ENCODE results near the gene STIMATE.

Gene STIMATE

DNA sequence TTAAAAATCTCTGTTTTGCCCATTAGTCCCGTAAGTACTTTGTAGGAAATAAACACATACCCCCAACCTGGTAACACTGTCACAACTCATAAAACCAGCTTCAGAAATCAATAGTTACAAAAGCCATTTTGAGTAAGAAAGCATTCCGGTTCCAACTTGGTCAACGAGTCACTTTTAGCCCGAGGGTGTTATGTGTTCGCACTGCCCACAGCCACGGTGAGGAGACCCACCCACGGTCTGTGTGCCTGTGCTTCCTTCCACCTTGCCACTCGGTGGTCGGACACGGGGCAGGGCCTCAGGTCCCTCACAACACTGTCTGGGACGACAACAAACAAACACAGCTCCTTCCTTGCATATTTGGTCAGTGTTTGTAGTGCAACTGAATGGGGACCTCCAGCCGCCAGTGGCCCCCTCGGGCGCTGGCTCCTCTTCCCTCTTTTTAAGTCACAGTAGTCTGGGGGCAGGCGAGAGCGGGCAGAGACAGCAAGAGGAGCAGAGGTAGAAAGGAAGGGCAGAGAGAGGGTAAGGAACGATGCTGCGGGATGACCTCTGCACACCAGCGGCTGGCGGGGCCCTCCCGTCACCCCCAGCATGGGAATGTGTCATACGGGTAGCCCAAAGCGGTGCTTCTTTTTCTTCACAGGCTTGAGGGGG lies 57.3 kb downstream of the STIMATE start:
- TF ChIP-seq CTCF (IDR thresholded peaks at IDR 0.05; ENCODE audit: low read depth, low read length) = no peak
- no peak for TF ChIP-seq MAX (IDR thresholded peaks at IDR 0.05; ENCODE audit: low read depth, low read length)
- no peak for TF ChIP-seq POLR2A (IDR thresholded peaks at IDR 0.05; ENCODE audit: extremely low read depth, insufficient read length)
- no peak for TF ChIP-seq MYC (IDR thresholded peaks at IDR 0.05; ENCODE audit: low read depth, low read length)
- no peak overlapping the region for H3K4me3 ChIP-seq (ENCODE audit: low read depth, low read length)
- no peak for DNase-seq (ENCODE audit: low read depth)

DNA sequence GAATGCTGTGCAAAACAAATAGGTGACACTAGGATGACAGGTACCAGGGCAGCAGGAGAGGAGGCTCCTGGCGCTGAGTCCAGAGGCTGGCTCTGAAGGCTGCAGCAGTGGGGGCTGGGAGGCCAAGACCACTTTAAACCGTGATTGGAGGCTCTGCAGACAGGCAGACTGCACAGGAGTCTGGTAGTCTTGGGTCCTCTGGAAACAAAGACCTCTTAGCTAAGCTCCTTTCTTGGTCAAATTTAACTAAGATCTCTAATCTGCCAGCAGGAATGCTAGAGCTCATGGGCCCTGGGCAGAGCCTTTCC lies 58.1 kb downstream of the STIMATE start:
- TF ChIP-seq CTCF (IDR thresholded peaks at IDR 0.05; ENCODE audit: low read depth, low read length) (no peak), MAX (IDR thresholded peaks at IDR 0.05; ENCODE audit: low read depth, low read length) (no peak), POLR2A (IDR thresholded peaks at IDR 0.05; ENCODE audit: extremely low read depth, insufficient read length) (no peak), MYC (IDR thresholded peaks at IDR 0.05; ENCODE audit: low read depth, low read length) (no peak)
- no peak for DNase-seq (ENCODE audit: low read depth)
- no peak overlapping the region for H3K4me3 ChIP-seq (ENCODE audit: low read depth, low read length)

GRCh38 chr3:52838561-52839267 lies 58.6 kb downstream of the STIMATE start:
- no peak overlapping the region for H3K4me3 ChIP-seq (ENCODE audit: low read depth, low read length)
- DNase-seq (ENCODE audit: low read depth) = no peak
- TF ChIP-seq MAX (IDR thresholded peaks at IDR 0.05; ENCODE audit: low read depth, low read length) (no peak), POLR2A (IDR thresholded peaks at IDR 0.05; ENCODE audit: extremely low read depth, insufficient read length) (no peak), MYC (IDR thresholded peaks at IDR 0.05; ENCODE audit: low read depth, low read length) (no peak), CTCF (IDR thresholded peaks at IDR 0.05; ENCODE audit: low read depth, low read length) (no peak)

DNA sequence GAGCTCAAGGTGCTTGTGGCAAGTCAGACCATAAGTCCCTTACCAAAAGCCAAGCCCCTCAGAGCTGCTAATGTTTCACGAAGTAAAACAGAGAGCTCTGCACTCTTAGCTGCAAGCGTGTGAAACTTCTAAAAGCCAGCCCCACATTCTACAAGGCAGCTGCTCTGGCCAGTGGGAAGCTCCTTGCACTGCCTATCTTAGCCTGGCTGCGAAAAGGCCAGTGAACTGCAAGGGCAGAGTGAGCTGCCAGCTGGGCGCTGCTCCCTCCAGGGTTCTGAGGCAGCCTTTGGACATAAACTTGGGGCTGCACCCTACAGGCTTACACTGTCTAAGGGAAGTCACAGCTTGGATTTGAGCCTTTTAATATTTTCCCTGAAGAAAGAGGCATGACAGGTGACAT lies 60.4 kb downstream of the STIMATE start:
- TF ChIP-seq MAX (IDR thresholded peaks at IDR 0.05; ENCODE audit: low read depth, low read length) (no peak), POLR2A (IDR thresholded peaks at IDR 0.05; ENCODE audit: extremely low read depth, insufficient read length) (no peak), MYC (IDR thresholded peaks at IDR 0.05; ENCODE audit: low read depth, low read length) (no peak), CTCF (IDR thresholded peaks at IDR 0.05; ENCODE audit: low read depth, low read length) (no peak)
- no peak for DNase-seq (ENCODE audit: low read depth)
- H3K4me3 ChIP-seq (ENCODE audit: low read depth, low read length) = no peak overlapping the region

GRCh38 chr3:52836471-52836845 lies 60.9 kb downstream of the STIMATE start:
- DNase-seq (ENCODE audit: low read depth) = peak; percentile 49
- TF ChIP-seq CTCF (IDR thresholded peaks at IDR 0.05; ENCODE audit: low read depth, low read length) = no peak
- no peak for TF ChIP-seq MAX (IDR thresholded peaks at IDR 0.05; ENCODE audit: low read depth, low read length)
- no peak for TF ChIP-seq POLR2A (IDR thresholded peaks at IDR 0.05; ENCODE audit: extremely low read depth, insufficient read length)
- no peak for TF ChIP-seq MYC (IDR thresholded peaks at IDR 0.05; ENCODE audit: low read depth, low read length)
- no peak overlapping the region for H3K4me3 ChIP-seq (ENCODE audit: low read depth, low read length)

Data from NB4 (cell line).